ENCODE results near the gene DPP6. TPM values are rescaled to one million over a fixed set of nuclear protein-coding genes. Genes with fewer than 3 reads are reported as not detected.

Gene DPP6
- total and polyA plus RNA-seq, 10 donors: 0.11 to 8.7 (median 3.0) TPM

GRCh38 chr7:154383045-154383444 is 330.8 kb downstream of the DPP6 start:
- 64 to 82% (median 76%) methylated on average over 3 of the region's 3 CpGs for WGBS, 5 donors
- Histone ChIP-seq H3K4me1 (no peaks in the 10 kb centered on the region), H3K27me3 (replicated peaks in 1 of 7) (no peaks in the 10 kb centered on the region), H3K27ac (no peak overlapping the region), H3K9me3 (peaks cover 0 to 8% (median 0%) of the 10 kb centered on the region in 8 donors), H3K4me3 (no peak overlapping the region), H3K36me3 (no peaks in the 10 kb centered on the region)
- intact Hi-C loops (cut with DNase I; ENCODE audit: low total_unique reads): no loop called here
- no peak for DNase-seq
- TF ChIP-seq, protein P1, sequence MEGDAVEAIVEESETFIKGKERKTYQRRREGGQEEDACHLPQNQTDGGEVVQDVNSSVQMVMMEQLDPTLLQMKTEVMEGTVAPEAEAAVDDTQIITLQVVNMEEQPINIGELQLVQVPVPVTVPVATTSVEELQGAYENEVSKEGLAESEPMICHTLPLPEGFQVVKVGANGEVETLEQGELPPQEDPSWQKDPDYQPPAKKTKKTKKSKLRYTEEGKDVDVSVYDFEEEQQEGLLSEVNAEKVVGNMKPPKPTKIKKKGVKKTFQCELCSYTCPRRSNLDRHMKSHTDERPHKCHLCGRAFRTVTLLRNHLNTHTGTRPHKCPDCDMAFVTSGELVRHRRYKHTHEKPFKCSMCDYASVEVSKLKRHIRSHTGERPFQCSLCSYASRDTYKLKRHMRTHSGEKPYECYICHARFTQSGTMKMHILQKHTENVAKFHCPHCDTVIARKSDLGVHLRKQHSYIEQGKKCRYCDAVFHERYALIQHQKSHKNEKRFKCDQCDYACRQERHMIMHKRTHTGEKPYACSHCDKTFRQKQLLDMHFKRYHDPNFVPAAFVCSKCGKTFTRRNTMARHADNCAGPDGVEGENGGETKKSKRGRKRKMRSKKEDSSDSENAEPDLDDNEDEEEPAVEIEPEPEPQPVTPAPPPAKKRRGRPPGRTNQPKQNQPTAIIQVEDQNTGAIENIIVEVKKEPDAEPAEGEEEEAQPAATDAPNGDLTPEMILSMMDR (IDR thresholded peaks at IDR 0.05 in 8 of 11, conservative IDR thresholded peaks at IDR 0.05 in 3 of 11): no peak
- no peak for TF ChIP-seq POLR2A (IDR thresholded peaks at IDR 0.05)
- TF ChIP-seq POLR2AphosphoS5 (IDR thresholded peaks at IDR 0.05): no peak

- Histone ChIP-seq H3K4me3 (no peak overlapping the region), H3K4me1 (no peaks in the 10 kb centered on the region), H3K27me3 (replicated peaks in 1 of 7) (no peaks in the 10 kb centered on the region), H3K9me3 (peaks cover 0 to 8% (median 0%) of the 10 kb centered on the region in 8 donors), H3K27ac (no peak overlapping the region), H3K36me3 (no peaks in the 10 kb centered on the region)
- TF ChIP-seq, protein P1 (IDR thresholded peaks at IDR 0.05 in 8 of 11, conservative IDR thresholded peaks at IDR 0.05 in 3 of 11): no peak
- TF ChIP-seq POLR2A (IDR thresholded peaks at IDR 0.05): no peak
- TF ChIP-seq POLR2AphosphoS5 (IDR thresholded peaks at IDR 0.05): no peak
- WGBS, 5 donors: 82 to 92% (median 88%) methylated on average over 8 of the region's 8 CpGs
- intact Hi-C loops (cut with DNase I; ENCODE audit: low total_unique reads): no loop called here
- DNase-seq: no peak
These were observed 333.0 kb downstream of the DPP6 start for GRCh38 chr7:154385214-154385613.

- no peak overlapping the region for H3K4me3 ChIP-seq
- H3K36me3 ChIP-seq: no peaks in the 10 kb centered on the region
- intact Hi-C loops (cut with DNase I; ENCODE audit: low total_unique reads): no loop called here
- H3K9me3 ChIP-seq: peaks cover 0 to 17% (median 0%) of the 10 kb centered on the region in 8 donors
- no peaks in the 10 kb centered on the region for H3K27me3 ChIP-seq (replicated peaks in 1 of 7)
- H3K27ac ChIP-seq: no peak overlapping the region
- no peaks in the 10 kb centered on the region for H3K4me1 ChIP-seq
- DNase-seq: no peak
- TF ChIP-seq, protein P1 (IDR thresholded peaks at IDR 0.05 in 8 of 11, conservative IDR thresholded peaks at IDR 0.05 in 3 of 11): no peak
- TF ChIP-seq POLR2A (IDR thresholded peaks at IDR 0.05): no peak
- no peak for TF ChIP-seq POLR2AphosphoS5 (IDR thresholded peaks at IDR 0.05)
These were observed 335.1 kb downstream of the DPP6 start for GRCh38 chr7:154387252-154387651.

GRCh38 chr7:154388412-154388811 is 336.2 kb downstream of the DPP6 start:
- peaks cover 0 to 17% (median 0%) of the 10 kb centered on the region in 8 donors for H3K9me3 ChIP-seq
- intact Hi-C loops (cut with DNase I; ENCODE audit: low total_unique reads): no loop called here
- no peak overlapping the region for H3K4me3 ChIP-seq
- H3K4me1 ChIP-seq: no peaks in the 10 kb centered on the region
- H3K36me3 ChIP-seq: no peaks in the 10 kb centered on the region
- H3K27ac ChIP-seq: no peak overlapping the region
- no peaks in the 10 kb centered on the region for H3K27me3 ChIP-seq (replicated peaks in 1 of 7)
- DNase-seq: no peak
- WGBS, 5 donors: 72 to 79% (median 78%) methylated on average over 4 of the region's 4 CpGs
- TF ChIP-seq POLR2AphosphoS5 (IDR thresholded peaks at IDR 0.05): no peak
- TF ChIP-seq, protein P1 (IDR thresholded peaks at IDR 0.05 in 8 of 11, conservative IDR thresholded peaks at IDR 0.05 in 3 of 11): no peak
- TF ChIP-seq POLR2A (IDR thresholded peaks at IDR 0.05): no peak
